Mesenchymal stem cell (in vitro differentiated cells and primary cell): ENCODE measurements around the gene RPS6KB2.
"Not testable (repeated sequence)": the region's sequence is repeated elsewhere in the genome, so short reads cannot be mapped to it uniquely, and the experiment has no call there.

Experiments
- DNase-seq: peaks from one replicate; pipeline ENCODE4 v3.0.0-alpha.2; 2013
- H2AFZ ChIP-seq: one replicate; pipeline ENCODE4 v1.6.1; 2013; ENCODE audit warnings: low read depth, mild to moderate bottlenecking, control low read depth, inconsistent platforms, low read length, moderate library complexity
- H2AK5ac ChIP-seq: 2 replicates; pipeline ENCODE4 v1.6.1; 2013; ENCODE audit warnings: low read length, moderate library complexity, mild to moderate bottlenecking, inconsistent platforms; ENCODE audit not compliant: severe bottlenecking
- H2BK120ac ChIP-seq: one replicate; pipeline ENCODE4 v1.6.1; 2013; ENCODE audit warnings: low read depth, mild to moderate bottlenecking, inconsistent platforms, low read length, moderate library complexity
- H2BK12ac ChIP-seq, 2 experiments: one replicate each; pipeline ENCODE4 v1.6.1; 2013; ENCODE audit warnings: inconsistent platforms in 2 of 2, low read length in 2 of 2, mild to moderate bottlenecking in 2 of 2, moderate library complexity in 2 of 2, control low read depth in 1 of 2
- H2BK15ac ChIP-seq: one replicate; pipeline ENCODE4 v1.6.1; 2013; ENCODE audit warnings: mild to moderate bottlenecking, low read depth, inconsistent platforms; ENCODE audit not compliant: poor library complexity, severe bottlenecking
- H2BK5ac ChIP-seq: 2 replicates; pipeline ENCODE4 v1.6.1; 2013; ENCODE audit warnings: low read depth, mild to moderate bottlenecking, low read length, control low read depth, inconsistent platforms; ENCODE audit not compliant: poor library complexity, severe bottlenecking
- H3K14ac ChIP-seq, 2 experiments: one replicate each; pipeline ENCODE4 v1.6.1; 2013; ENCODE audit warnings: inconsistent platforms in 2 of 2, low read length in 2 of 2, control low read depth in 1 of 2, mild to moderate bottlenecking in 1 of 2, moderate library complexity in 1 of 2
- H3K18ac ChIP-seq, 2 experiments: one replicate each; pipeline ENCODE4 v1.6.1; 2013; ENCODE audit warnings: inconsistent platforms in 2 of 2, low read length in 2 of 2, control low read depth in 1 of 2, low read depth in 1 of 2, mild to moderate bottlenecking in 1 of 2
- H3K23ac ChIP-seq, 2 experiments: one replicate each; pipeline ENCODE4 v1.6.1; 2013; ENCODE audit warnings: inconsistent platforms in 2 of 2, low read length in 2 of 2, mild to moderate bottlenecking in 2 of 2, moderate library complexity in 2 of 2, control low read depth in 1 of 2
- H3K27ac ChIP-seq: 2 replicates; pipeline ENCODE4 v1.5.1; 2013; ENCODE audit warnings: mild to moderate bottlenecking, moderate library complexity, low read length, control low read depth, inconsistent platforms; ENCODE audit not compliant: poor library complexity, severe bottlenecking
- H3K27me3 ChIP-seq, 2 experiments: 2 replicates each; pipeline versions ENCODE4 v1.6.1 to v1.7.0; 2013; ENCODE audit warnings: low read length in 2 of 2, mild to moderate bottlenecking in 2 of 2, moderate library complexity in 2 of 2, control low read depth in 1 of 2, inconsistent platforms in 1 of 2; ENCODE audit not compliant: control insufficient read depth in 1 of 2, insufficient read depth in 1 of 2
- H3K36me3 ChIP-seq, 2 experiments: 2 replicates each; pipeline versions ENCODE4 v1.6.1 to v1.7.0; 2013; ENCODE audit warnings: low read length in 2 of 2, control low read depth in 1 of 2, inconsistent platforms in 1 of 2, low read depth in 1 of 2, mild to moderate bottlenecking in 1 of 2; ENCODE audit not compliant: insufficient read depth in 2 of 2, control insufficient read depth in 1 of 2
- H3K4ac ChIP-seq, 2 experiments: one replicate each; pipeline ENCODE4 v1.6.1; 2013; ENCODE audit warnings: inconsistent platforms in 2 of 2, low read length in 2 of 2, mild to moderate bottlenecking in 2 of 2, moderate library complexity in 2 of 2, control low read depth in 1 of 2, low read depth in 1 of 2
- H3K4me1 ChIP-seq: 2 replicates; pipeline ENCODE4 v1.6.1; 2013; ENCODE audit warnings: low read depth, low read length, control low read depth; ENCODE audit not compliant: control insufficient read depth, insufficient read depth
- H3K4me2 ChIP-seq: 2 replicates; pipeline ENCODE4 v1.6.1; 2013; ENCODE audit warnings: low read length, mild to moderate bottlenecking, inconsistent platforms; ENCODE audit not compliant: poor library complexity, severe bottlenecking
- H3K4me3 ChIP-seq, 2 experiments: 2 replicates each; pipeline versions ENCODE4 v1.5.1 to v1.7.0; 2013; ENCODE audit warnings: low read length in 2 of 2, mild to moderate bottlenecking in 2 of 2, control low read depth in 1 of 2, low read depth in 1 of 2; ENCODE audit not compliant: insufficient read depth in 1 of 2
- H3K79me1 ChIP-seq: replicated peaks from 2 replicates; pipeline ENCODE4 v1.6.1; 2013; ENCODE audit warnings: mild to moderate bottlenecking, control low read depth, low read length, inconsistent platforms; ENCODE audit not compliant: poor library complexity, severe bottlenecking
- H3K9ac ChIP-seq: 2 replicates; pipeline ENCODE4 v1.7.0; 2013; ENCODE audit warnings: mild to moderate bottlenecking, low read length, moderate library complexity
- H3K9me3 ChIP-seq: 2 replicates; pipeline ENCODE4 v1.7.0; 2013; ENCODE audit warnings: mild to moderate bottlenecking, low read length; ENCODE audit not compliant: control insufficient read depth
- H4K8ac ChIP-seq: one replicate; pipeline ENCODE4 v1.6.1; 2013; ENCODE audit warnings: inconsistent platforms, mild to moderate bottlenecking, low read length, moderate library complexity
- H4K91ac ChIP-seq: one replicate; pipeline ENCODE4 v1.6.1; 2013; ENCODE audit warnings: mild to moderate bottlenecking, low read length, inconsistent platforms
- WGBS: methylation state at CpG from one replicate; pipeline ENCODE4 v1.1.7; 2013; ENCODE audit warnings: mixed read lengths; 5-methylcytosine and 5-hydroxymethylcytosine counted together

RPS6KB2 gene

GRCh38 chr11:67401495-67402191 is 26.7 kb upstream of the RPS6KB2 start, which contains the start of gene PPP1CA:
Gene PPP1CA (minus strand): TSS chr11:67401858. CDS start chr11:67401782, 76 bp downstream.
- under 1% methylated on average over 36 of the region's 73 CpGs for WGBS
- Histone ChIP-seq H2AFZ (peak within 1 kb of the TSS; percentile 74), H2BK120ac (peak within 1 kb of the TSS; percentile 93), H3K36me3 (peaks cover 30 to 37% of the 10 kb centered on the region in 2 experiments), H3K23ac (peak within 1 kb of the TSS in 1 of 2 experiments; percentile 87), H2BK5ac (peak within 1 kb of the TSS; percentile 58), H3K9ac (peak within 1 kb of the TSS; percentile 96), H2BK15ac (peak within 1 kb of the TSS; percentile 73), H3K27ac (peak within 1 kb of the TSS; percentile 53), H3K4ac (peak within 1 kb of the TSS; percentile 92 to 99), H4K8ac (peak within 1 kb of the TSS; percentile 76), H3K4me2 (peak within 1 kb of the TSS; percentile 66), H3K18ac (peak within 1 kb of the TSS; percentile 87 to 94), H4K91ac (peak within 1 kb of the TSS; percentile 90), H2BK12ac (peak within 1 kb of the TSS in 1 of 2 experiments; percentile 67), H2AK5ac (peak within 1 kb of the TSS; percentile 72), H3K4me1 (peaks cover 29% of the 10 kb centered on the region), H3K4me3 (peak within 1 kb of the TSS; percentile 84 to 89), H3K79me1 (peaks cover 18% of the 10 kb centered on the region), H3K27me3 (peaks cover 0 to 7% of the 10 kb centered on the region in 2 experiments), H3K14ac (peak within 1 kb of the TSS; percentile 77 to 91), H3K9me3 (no peaks in the 10 kb centered on the region)
- DNase-seq = peak; percentile 86

- peaks cover 30% of the 10 kb centered on the region for H3K4me1 ChIP-seq
- H2BK12ac ChIP-seq, H3K23ac ChIP-seq, DNase-seq, H2BK5ac ChIP-seq, H4K91ac ChIP-seq, H2BK120ac ChIP-seq, H3K9me3 ChIP-seq, H2AFZ ChIP-seq, H3K14ac ChIP-seq: not testable (repeated sequence)
- peak overlapping the region; percentile 53 for H3K27ac ChIP-seq
- whole genome bisulfite sequencing = 79% methylated on average over 19 of the region's 19 CpGs
- H3K4ac ChIP-seq = peak overlapping the region in 1 of 2 experiments; percentile 29
- peak overlapping the region; percentile 73 for H2BK15ac ChIP-seq
- H3K27me3 ChIP-seq = peaks cover 0 to 14% of the 10 kb centered on the region in 2 experiments
- peak overlapping the region; percentile 17 for H2AK5ac ChIP-seq
- peaks cover 29 to 31% of the 10 kb centered on the region in 2 experiments for H3K36me3 ChIP-seq
- H4K8ac ChIP-seq = peak overlapping the region; percentile 16
- peak overlapping the region; percentile 6 to 81 for H3K18ac ChIP-seq
- H3K79me1 ChIP-seq = peaks cover 12% of the 10 kb centered on the region
- peak overlapping the region in 1 of 2 experiments; percentile 66 for H3K4me3 ChIP-seq
- peak overlapping the region; percentile 2 for H3K4me2 ChIP-seq
- peak overlapping the region; percentile 79 for H3K9ac ChIP-seq
Observed at GRCh38 chr11:67402192-67402839, 26.0 kb upstream of the RPS6KB2 start.

- H2BK5ac ChIP-seq, H3K14ac ChIP-seq, H2BK120ac ChIP-seq, H2AK5ac ChIP-seq, H2BK12ac ChIP-seq, H4K8ac ChIP-seq, H3K18ac ChIP-seq, H2AFZ ChIP-seq, DNase-seq, H3K9ac ChIP-seq, H3K27ac ChIP-seq, H3K9me3 ChIP-seq, H3K4ac ChIP-seq, H4K91ac ChIP-seq, H3K4me3 ChIP-seq, H3K23ac ChIP-seq, H3K79me1 ChIP-seq, H3K4me2 ChIP-seq, H2BK15ac ChIP-seq: not testable (repeated sequence)
- H3K27me3 ChIP-seq = peaks cover 0 to 22% of the 10 kb centered on the region in 2 experiments
- peaks cover 29% of the 10 kb centered on the region for H3K4me1 ChIP-seq
- 97% methylated on average over 9 of the region's 9 CpGs for WGBS
- H3K36me3 ChIP-seq = peaks cover 21 to 23% of the 10 kb centered on the region in 2 experiments
Observed at GRCh38 chr11:67403085-67403484, 25.2 kb upstream of the RPS6KB2 start.
